SH-SY5Y (cell line): Measurements from ENCODE around the gene XYLT2.

Experiments used
- GATA2 ChIP-seq: IDR thresholded peaks from 2 replicates; pipeline ENCODE4 v1.6.1; 2011; ENCODE audit warnings: mild to moderate bottlenecking, low read depth, low read length
- GATA3 ChIP-seq: IDR thresholded peaks from 2 replicates; pipeline ENCODE4 v1.6.1; 2011; ENCODE audit warnings: low read depth, mild to moderate bottlenecking, low read length, moderate library complexity

DNA sequence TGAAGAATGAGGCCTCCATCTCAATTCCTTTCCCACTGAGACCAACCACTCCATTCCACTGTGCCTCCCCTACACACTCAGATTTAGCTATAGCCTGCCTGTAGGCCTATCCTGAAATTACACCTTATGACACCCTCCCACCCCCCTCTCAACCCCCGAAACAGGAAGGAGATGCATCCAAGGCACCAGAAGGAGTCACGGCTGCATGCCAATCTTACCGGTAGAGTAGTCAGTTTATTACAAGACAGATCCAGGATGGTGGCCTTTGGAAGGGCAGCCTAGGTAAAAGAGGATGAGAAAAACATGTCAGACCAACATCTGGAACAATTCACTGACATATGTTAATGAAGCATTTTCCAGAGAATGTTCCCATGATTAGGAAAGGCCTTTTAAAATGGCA is 48.8 kb downstream of the XYLT2 start:
- TF ChIP-seq GATA2 = no peak
- no peak for TF ChIP-seq GATA3
